ENCODE measurements around the gene SMARCC2. TPM values are rescaled to one million over a fixed set of nuclear protein-coding genes. Genes with fewer than 3 reads are reported as not detected.

The SMARCC2 gene
- total and polyA plus RNA-seq, 2 of the 13 experiments (the other 11 are each of a cell fraction or from before 2014, with no cell fraction given) = 21.3 to 24.1 TPM

- TF ChIP-seq SUZ12 (IDR thresholded peaks at IDR 0.05; ENCODE audit: low read depth, low read length) (no peak), ZNF552 (CRISPR knock-in tag; IDR thresholded peaks at IDR 0.05; ENCODE audit: borderline replicate concordance) (no peak), ZNF672 (CRISPR knock-in tag; IDR thresholded peaks at IDR 0.05) (no peak), EP300 (IDR thresholded peaks at IDR 0.05; ENCODE audit: low read depth in 2 of 2, low read length in 2 of 2) (no peak), EP300 (CRISPR knock-in tag; IDR thresholded peaks at IDR 0.05; ENCODE audit: borderline replicate concordance) (no peak), ZNF607 (CRISPR knock-in tag; IDR thresholded peaks at IDR 0.05; ENCODE audit: borderline replicate concordance) (0 out of 2 replicates have a peak, but pooled peaks have one; percentile 74), MYC (CRISPR knock-in tag; IDR thresholded peaks at IDR 0.05; ENCODE audit: borderline replicate concordance) (peak; percentile 80), SMAD1 (CRISPR knock-in tag; IDR thresholded peaks at IDR 0.05; ENCODE audit: borderline replicate concordance, low read depth) (no peak), ARID4A (CRISPR knock-in tag; IDR thresholded peaks at IDR 0.05; ENCODE audit: borderline replicate concordance) (peak; percentile 87), ZNF280D (CRISPR knock-in tag; IDR thresholded peaks at IDR 0.05) (no peak), ZNF562 (CRISPR knock-in tag; IDR thresholded peaks at IDR 0.05; ENCODE audit: borderline replicate concordance) (no peak), ATF2 (CRISPR knock-in tag; IDR thresholded peaks at IDR 0.05) (peak; percentile 44; the same call in 1 of the 2 replicates), ZC3H13 (CRISPR knock-in tag; IDR thresholded peaks at IDR 0.05) (no peak), KDM6A (CRISPR knock-in tag; IDR thresholded peaks at IDR 0.05; ENCODE audit: low read depth) (no peak), DRAP1 (CRISPR knock-in tag; IDR thresholded peaks at IDR 0.05) (peak; percentile 98), ZFYVE20 (CRISPR knock-in tag; IDR thresholded peaks at IDR 0.05; ENCODE audit: borderline replicate concordance, low read depth) (no peak), FOXA1 (IDR thresholded peaks at IDR 0.05) (no peak), FOXA1 (CRISPR knock-in tag; IDR thresholded peaks at IDR 0.05) (peak; percentile 39), ZNF3 (CRISPR knock-in tag; IDR thresholded peaks at IDR 0.05) (no peak)
These were observed 32.7 kb upstream of the SMARCC2 start, which contains the start of gene RNF41 (continued) for GRCh38 chr12:56221757-56222530.
